Retina (tissue), 1 donor: Measurements from ENCODE around the gene CD52.

Experiments
- DNase-seq: peaks from one replicate; pipeline ENCODE4 v3.0.0-alpha.2; 2016

The CD52 gene

DNA sequence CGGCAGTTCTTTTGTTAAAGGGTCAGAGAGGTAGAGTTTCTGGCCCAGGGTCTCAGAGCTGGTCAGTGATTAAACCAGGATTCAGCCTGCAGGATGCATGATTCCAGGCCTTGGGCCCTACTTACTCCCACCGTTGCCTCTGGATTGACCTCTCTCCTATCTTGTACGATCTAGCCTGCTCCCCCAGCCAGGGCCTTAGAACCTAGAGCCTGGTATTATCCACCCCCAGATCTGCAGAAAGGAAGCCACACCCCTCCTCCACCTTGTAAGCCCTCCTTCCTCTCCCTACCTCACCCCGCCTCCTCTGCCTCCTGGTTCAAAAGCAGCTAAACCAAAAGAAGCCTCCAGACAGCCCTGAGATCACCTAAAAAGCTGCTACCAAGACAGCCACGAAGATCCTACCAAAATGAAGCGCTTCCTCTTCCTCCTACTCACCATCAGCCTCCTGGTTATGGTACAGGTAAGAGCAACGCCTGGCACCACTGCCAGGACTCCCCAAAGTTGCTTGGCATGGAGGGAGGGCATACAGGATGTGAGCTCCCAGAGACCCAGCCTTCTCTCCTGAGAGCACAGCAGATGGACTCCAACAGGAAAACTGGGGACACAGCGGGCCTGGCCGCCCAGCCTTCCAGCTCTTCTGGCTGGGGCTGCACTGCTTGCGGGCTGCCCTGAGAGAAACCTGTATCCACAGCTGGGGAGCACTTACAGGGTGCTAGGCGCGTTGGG, at the start of gene CD52:
Gene CD52 (plus strand): TSS at position 347 of the 726 bp plus-strand sequence. CDS start 60 bp downstream, at position 407.
- DNase-seq, result no peak

DNA sequence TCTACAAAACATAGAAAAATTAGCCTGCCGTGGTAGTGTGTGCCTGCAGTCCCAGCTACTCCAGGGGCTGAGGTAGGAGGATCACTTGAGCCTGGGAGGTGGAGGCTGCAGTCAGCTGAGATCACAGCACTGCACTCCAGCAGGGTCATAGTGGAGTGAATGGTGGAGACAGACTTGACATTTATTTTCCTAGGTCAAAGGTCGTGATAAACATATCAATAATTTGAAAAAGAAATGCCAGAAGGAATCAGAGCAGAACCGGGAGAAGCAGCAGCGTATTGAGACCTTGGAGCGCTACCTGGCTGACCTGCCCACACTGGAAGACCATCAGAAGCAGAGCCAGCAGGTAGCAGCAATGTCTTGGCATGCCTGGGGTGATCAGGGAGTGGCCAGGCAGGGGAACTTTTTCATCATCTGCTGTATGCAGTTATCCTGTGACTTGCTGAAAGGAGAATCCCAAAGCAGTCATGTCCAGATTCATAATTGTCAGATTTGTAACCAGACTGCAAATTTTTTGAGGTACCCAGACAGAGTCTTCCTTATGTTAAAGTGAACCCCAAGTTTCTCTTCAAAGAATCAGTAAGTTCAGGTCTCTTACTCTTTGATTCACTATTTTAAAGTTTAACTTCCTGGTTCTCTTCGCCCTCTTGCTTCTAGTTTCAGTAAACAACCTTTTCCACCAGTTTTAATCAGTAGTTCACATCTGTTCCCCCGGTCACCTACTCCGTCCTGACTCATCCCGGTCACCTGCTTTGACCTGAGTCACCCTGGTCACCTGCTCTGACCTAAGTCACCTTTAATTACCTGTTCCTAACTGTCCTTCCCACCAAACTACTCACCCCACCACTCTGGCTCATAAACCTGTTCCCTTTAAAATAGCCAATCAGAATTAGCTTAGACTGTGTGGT, 49.2 kb upstream of the CD52 start:
- DNase-seq, result no peak

DNA sequence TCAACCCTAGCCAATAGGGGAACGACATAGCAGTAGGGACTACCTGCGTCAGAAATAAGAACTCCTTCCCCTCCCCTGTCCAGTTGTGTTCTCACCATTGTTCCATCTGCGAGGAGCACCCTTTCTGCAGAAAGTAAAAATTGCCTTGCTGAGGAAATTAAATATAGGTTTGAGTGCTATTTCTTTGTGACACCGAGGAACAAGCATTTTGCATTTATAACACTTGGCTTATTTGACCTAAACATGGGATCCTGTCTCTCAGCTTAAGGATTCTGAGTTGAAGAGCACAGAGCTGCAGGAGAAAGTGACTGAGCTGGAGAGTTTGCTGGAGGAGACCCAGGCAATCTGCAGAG, 48.6 kb upstream of the CD52 start:
- no peak for DNase-seq

DNA sequence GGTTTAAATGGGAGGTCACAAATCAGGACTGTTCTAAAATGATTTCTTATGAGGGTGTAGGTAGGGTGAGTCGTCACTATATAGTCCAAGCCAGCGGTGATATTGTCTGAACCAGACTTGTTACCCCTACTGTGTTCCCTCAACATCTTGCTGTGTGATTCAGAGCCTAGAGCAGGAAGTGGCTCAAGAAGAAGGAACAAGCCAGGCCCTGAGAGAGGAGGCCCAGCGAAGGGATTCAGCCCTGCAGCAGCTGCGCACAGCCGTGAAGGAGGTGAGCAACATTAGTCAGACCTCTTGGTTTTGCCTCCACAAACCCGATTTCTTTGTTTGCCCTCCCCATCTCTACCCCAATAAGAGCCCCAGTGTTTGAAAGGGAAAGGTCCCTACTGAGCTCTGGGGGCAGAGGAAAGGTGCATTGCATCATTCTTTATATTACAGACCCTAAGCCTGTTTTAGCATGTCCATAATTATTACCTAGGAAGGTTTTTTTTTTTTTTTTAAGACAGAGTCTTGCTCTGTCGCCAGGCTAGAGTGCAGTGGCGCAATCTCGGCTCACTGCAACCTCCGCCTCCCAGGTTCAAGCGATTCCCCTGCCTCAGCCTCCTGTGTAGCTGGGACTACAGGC, 42.8 kb upstream of the CD52 start:
- no peak for DNase-seq

DNA sequence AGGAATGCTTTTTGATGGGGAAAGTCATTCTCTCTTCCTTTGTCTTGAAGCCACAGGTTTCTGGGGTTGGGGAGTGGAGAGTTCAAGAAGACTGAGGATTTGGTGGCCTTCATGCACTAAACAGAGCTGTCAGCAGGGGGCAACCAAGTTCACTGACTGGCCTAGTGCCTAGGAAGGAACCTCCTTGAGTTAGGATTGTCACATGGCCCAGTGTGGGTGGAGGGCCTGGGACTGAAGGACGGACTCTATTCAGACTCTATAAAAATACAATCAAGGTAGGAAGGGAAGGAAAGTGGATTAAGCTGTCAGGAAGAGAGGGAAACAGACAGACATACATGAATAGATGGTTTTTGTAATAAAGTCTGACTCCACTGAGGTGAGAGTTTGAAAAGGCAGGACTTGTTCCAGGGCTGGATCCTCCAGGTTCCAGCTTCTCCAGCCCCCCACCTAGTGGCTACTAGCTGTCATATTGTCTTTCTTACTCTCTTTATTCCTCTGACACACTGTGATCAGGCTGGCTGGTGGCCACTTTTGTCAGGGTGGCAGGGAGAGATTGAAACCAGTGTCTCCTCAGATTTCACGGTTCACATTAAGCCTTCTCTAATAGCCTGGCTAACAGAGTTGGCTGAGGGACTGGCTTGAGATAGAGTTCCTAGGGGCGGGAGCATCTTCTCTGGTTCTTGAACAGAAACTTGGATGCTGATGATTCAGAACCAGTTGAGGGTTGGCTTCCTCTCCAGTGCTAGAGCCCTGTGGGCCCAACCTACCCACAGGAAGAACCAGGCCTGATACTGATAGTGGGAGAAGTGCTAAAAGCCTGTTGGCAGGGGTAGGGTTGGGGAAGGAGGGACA, 42.0 kb upstream of the CD52 start:
- DNase-seq, result peak; percentile 69

- DNase-seq, result no peak
Observed at GRCh38 chr1:26276432-26276838, 41.3 kb upstream of the CD52 start.

DNA sequence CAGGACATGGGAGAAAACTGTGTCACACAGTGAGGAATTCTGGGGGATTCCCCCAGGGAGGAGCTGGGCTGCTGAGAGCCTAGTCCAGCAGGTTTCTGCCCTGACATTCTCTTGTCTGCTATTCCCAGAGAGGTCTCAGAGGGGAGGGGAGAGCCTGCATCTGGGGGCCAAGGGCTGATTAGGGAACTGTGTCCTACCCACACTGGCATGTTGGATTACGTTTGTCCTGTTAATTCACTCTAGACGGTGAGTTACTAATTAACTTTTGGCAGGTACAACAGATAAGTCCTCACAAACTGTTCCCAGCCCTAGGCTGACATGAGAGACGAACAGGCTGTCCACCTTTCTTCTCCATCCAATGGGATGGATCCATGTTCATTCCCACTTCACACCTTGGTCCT, 40.5 kb upstream of the CD52 start:
- DNase-seq, result no peak

GRCh38 chr1:26277719-26278118, 40.0 kb upstream of the CD52 start:
- DNase-seq, result no peak

DNA sequence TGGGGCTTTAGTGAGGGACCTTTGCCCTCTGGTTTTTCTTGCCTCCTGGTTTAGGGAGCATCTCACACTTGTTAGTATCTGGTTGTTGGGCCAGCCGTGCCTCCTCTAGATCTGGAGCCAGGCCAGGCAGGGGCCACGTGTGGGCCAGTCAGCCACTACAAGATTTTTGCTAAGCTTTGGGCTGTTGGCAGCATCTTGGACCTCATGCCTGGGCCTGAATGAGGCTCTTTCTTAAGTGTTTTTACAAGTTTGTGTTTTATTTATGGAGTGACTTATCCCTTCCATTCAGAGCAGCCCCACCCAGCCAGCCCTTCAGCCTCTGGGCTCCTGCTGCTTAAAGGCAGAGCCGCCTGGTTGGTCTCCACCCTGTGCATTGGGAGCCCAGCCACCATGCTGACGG, 39.5 kb upstream of the CD52 start:
- no peak for DNase-seq

DNA sequence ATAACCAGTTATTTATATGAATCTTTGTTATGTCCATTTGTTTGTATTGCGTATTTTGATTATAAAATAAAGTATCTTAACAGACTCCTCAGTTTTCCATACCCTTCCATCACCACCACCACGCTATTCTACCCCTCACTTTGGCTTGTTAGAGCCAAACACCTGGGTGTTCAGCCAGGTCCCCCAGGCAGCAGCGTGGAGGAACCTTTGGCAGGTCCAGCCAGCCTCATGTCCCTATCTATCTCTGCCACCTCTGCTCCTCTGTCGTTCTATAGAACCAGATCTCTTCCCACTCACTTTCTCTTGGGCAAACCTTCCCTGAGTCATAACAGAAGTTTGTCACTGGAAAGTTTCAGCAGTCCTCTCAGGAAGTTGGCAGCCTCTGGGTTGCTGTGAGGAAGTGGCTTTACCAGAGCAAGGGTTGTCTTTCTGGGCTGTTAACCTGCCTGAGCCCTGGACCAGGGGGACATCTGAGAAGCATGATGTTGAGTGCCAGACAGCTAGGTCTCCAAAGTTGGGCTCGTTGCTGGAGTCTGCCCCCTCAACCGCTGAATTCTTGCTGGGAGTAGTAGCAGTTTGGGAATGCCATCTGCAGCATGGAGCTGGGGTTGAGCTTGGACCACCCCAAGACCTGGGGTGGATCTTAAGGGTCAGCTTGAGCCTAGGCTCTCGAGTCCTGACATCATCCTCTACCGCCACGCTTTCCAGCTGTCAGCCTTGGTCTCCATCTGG, 38.9 kb upstream of the CD52 start:
- no peak for DNase-seq

- peak; percentile 94 for DNase-seq
Observed at GRCh38 chr1:26279456-26280332, 38.1 kb upstream of the CD52 start, which contains the start of gene SH3BGRL3. Gene SH3BGRL3 (plus strand): TSS chr1:26280086. CDS start chr1:26280156, 70 bp downstream.

DNA sequence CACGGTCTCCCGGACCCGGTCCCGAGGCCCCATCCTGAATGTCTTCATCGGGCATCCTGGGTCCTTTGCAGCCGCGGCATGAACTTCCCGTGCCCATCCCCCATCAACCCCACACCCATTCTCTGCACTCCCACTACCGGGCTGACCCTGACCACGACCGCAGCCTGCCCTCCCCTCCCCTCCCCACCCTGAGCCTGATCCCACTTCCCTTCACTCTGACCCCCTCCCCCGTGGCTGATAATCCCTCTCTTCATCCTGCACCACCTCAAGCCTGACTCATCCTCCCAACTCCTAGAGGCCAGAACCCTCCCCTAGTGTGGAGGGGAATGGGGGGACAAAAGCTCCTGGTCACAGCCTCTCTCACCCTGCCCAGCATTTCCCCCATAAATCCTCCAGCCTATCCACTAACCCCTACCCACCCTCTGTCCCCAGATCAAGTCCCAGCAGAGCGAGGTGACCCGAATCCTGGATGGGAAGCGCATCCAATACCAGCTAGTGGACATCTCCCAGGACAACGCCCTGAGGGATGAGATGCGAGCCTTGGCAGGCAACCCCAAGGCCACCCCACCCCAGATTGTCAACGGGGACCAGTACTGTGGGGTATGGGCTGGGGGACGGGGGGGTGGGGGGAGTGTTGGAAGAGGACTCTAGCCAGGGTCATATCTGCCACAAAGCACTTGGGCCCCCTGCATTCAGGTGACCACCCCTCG, 37.3 kb upstream of the CD52 start:
- no peak for DNase-seq

- DNase-seq, result no peak
Observed at GRCh38 chr1:26281091-26281958, 36.4 kb upstream of the CD52 start.

GRCh38 chr1:26281971-26282370, 35.8 kb upstream of the CD52 start:
- peak; percentile 68 for DNase-seq

- no peak for DNase-seq
Observed at GRCh38 chr1:26282401-26282918, 35.3 kb upstream of the CD52 start.

GRCh38 chr1:26283279-26283853, 34.4 kb upstream of the CD52 start:
- no peak for DNase-seq

- DNase-seq, result no peak
Observed at GRCh38 chr1:26283871-26284596, 33.7 kb upstream of the CD52 start.
